ENCODE data around the gene SPECC1. TPM values are rescaled to one million over a fixed set of nuclear protein-coding genes. Genes with fewer than 3 reads are reported as not detected.

The SPECC1 gene
- total RNA-seq, 1 experiment from 2014 or later, result 43.5 TPM

DNA sequence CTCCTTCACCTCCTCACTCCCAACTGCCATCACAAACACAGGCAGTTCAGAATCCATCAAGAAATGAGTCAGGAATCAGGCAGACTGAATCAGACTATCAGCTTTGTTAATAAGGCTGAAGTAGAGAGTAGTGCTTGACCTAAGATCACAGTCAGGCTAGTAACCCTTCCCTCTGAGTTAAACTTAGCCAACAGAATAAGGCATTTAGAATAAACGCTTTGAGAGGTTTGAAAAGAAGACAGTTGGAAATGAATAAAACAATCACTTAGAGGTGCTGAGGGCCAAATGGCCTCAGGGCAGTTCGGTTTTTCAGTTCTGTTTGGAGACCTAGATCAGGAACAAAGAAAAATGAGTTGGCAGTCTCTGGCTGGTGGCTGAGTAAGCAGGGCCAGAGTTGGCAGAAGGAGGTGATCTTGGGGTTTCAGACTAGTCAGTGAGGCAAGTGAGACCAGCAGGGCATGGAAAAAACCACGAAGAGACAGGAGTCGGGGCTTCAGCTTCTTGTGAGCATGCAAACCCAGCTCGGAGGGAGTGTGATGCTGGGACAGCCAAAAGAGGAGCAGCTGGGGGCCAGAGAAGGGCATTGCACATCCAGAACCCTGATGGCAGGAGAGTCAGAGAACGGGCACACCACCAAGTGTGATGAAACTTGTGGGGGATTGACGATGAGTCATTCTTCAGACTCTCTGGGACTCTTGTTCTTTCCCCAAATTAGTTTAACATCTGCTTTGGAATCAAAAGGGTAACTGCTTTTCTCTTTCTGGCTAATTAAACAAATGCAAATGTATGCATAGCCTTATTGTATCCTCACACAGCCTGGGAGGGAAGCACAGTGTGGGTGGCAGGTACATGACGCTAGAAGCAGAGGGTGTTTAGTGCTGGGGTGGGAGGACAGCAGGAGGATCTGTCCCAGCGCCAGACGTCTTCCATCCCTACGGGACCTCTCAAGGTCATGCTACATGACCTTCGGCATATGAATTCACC is 54.8 kb downstream of the SPECC1 start (continued):
- TF ChIP-seq, protein P1, sequence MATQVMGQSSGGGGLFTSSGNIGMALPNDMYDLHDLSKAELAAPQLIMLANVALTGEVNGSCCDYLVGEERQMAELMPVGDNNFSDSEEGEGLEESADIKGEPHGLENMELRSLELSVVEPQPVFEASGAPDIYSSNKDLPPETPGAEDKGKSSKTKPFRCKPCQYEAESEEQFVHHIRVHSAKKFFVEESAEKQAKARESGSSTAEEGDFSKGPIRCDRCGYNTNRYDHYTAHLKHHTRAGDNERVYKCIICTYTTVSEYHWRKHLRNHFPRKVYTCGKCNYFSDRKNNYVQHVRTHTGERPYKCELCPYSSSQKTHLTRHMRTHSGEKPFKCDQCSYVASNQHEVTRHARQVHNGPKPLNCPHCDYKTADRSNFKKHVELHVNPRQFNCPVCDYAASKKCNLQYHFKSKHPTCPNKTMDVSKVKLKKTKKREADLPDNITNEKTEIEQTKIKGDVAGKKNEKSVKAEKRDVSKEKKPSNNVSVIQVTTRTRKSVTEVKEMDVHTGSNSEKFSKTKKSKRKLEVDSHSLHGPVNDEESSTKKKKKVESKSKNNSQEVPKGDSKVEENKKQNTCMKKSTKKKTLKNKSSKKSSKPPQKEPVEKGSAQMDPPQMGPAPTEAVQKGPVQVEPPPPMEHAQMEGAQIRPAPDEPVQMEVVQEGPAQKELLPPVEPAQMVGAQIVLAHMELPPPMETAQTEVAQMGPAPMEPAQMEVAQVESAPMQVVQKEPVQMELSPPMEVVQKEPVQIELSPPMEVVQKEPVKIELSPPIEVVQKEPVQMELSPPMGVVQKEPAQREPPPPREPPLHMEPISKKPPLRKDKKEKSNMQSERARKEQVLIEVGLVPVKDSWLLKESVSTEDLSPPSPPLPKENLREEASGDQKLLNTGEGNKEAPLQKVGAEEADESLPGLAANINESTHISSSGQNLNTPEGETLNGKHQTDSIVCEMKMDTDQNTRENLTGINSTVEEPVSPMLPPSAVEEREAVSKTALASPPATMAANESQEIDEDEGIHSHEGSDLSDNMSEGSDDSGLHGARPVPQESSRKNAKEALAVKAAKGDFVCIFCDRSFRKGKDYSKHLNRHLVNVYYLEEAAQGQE (IDR thresholded peaks at IDR 0.05; ENCODE audit: low read depth), result no peak
- TF ChIP-seq FOSL1 (IDR thresholded peaks at IDR 0.05; ENCODE audit: low read depth), result peak; percentile 29
- TF ChIP-seq YY1 (IDR thresholded peaks at IDR 0.05; ENCODE audit: extremely low read depth, insufficient replicate concordance, low read depth, low read length), result no peak

DNA sequence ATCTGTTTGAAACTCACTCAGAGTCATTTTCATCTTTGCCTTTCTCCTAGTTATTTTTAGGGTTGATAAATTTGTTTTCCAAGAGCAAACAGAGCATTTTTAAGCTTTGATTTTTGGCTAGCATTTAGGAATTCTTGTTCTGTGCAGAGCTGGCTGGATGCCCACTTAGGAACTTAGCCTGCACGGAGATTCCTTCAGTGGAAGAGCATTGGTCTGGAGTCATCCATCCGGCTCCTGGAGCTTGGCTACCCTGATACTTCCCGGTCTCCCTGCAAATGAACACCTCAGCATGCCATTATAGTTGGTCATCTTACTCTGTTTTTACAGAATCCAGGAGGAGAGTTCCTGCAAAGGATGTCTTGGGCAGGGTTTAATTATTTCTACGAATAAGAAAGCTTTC is 57.1 kb downstream of the SPECC1 start:
- ChIA-PET RAD21 (ENCODE audit: low non-redundant PET in 1 of 2, low total read pairs in 2 of 2, uncharacterized antibody in 2 of 2, unreplicated experiment in 2 of 2) (no interaction called here), CTCF (interaction anchor here (1.1 kb wide), 1 partner anchor 56 kb away, joined by 4 read pairs; no protein-coding TSS in a partner anchor), POLR2A (no interaction called here)
- H3K27me3 ChIP-seq (ENCODE audit: insufficient read depth, low read length), result no peaks in the 10 kb centered on the region
- H2AFZ ChIP-seq (ENCODE audit: low read depth, low read length, poor library complexity, severe bottlenecking), result no peak overlapping the region
- H3K9ac ChIP-seq (ENCODE audit: low read length), result no peak overlapping the region
- intact Hi-C loops (cut with micrococcal nuclease), result no loop called here
- no peaks in the 10 kb centered on the region for H3K9me3 ChIP-seq (ENCODE audit: control insufficient read depth in 1 of 2, insufficient read depth in 1 of 2, low read depth in 1 of 2, low read length in 2 of 2)
- ATAC-seq (no peak), DNase-seq (ENCODE audit: low read depth, low spot score) (no peak)
- H3K4me2 ChIP-seq (ENCODE audit: low read length), result no peak overlapping the region
- no peaks in the 10 kb centered on the region; the same call in 1 of the 2 replicates for H3K9me2 ChIP-seq (ENCODE audit: insufficient read depth)
- H3K4me3 ChIP-seq (replicated peaks in 1 of 2; ENCODE audit: low read depth in 1 of 2, low read length in 2 of 2), result no peak overlapping the region
- no peaks in the 10 kb centered on the region for H3K79me2 ChIP-seq (ENCODE audit: insufficient read depth, low read length)
- TF ChIP-seq EZH2phosphoT487 (IDR thresholded peaks at IDR 0.05; ENCODE audit: borderline replicate concordance) (no peak), EGR1 (IDR thresholded peaks at IDR 0.05; ENCODE audit: low read depth) (no peak), POLR2AphosphoS5 (IDR thresholded peaks at IDR 0.05; ENCODE audit: low read depth, low read length) (no peak), SRF (IDR thresholded peaks at IDR 0.05; ENCODE audit: low read depth) (no peak)
- no peaks in the 10 kb centered on the region for H3K36me3 ChIP-seq (ENCODE audit: control insufficient read depth in 1 of 2, insufficient read depth in 2 of 2, low read length in 2 of 2)
- no TSS peak for BruUV-seq (replicated peaks)
- peaks cover 19 to 22% of the 10 kb centered on the region in 2 experiments for H3K4me1 ChIP-seq (ENCODE audit: control insufficient read depth in 1 of 2, insufficient read depth in 2 of 2, low read length in 2 of 2)
- H3K27ac ChIP-seq (ENCODE audit: low read depth, low read length), result no peak overlapping the region
- no peaks in the 10 kb centered on the region for H4K20me1 ChIP-seq (ENCODE audit: insufficient read depth)

All from HCT116 (cell line).